B cell (primary cell): Measurements from ENCODE around the gene EHBP1.

Source experiments
- EZH2 ChIP-seq: IDR thresholded peaks from 2 replicates; pipeline ENCODE4 v1.6.1; 2012; ENCODE audit warnings: borderline replicate concordance, low read depth, mild to moderate bottlenecking, moderate library complexity, low read length; ENCODE audit not compliant: insufficient read depth, poor library complexity, severe bottlenecking
- TF ChIP-seq, protein P1 (sequence below): fragments of 200-600 bp; IDR thresholded peaks from one replicate; pipeline ENCODE4 v1.8.0; 2022; ENCODE audit warnings: antibody characterized with exemption, mild to moderate bottlenecking

DNA sequence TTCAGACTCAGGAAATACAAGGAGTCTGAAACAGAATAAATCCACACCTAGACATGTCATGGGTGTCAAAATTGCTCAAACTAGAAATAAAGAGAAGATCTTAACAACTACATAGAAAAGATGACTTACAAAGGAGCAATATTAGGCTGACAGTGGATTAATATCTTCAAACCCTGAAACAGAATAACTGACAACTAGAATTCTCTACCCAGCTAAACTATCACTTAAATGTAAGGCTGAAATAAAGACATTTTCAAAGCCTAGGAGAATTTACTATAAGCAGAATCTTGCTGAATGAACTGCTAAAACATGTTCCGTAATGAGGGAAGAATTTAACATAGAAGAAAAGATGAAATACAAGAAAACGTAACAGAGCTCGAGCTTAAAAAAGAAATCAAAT is 168.1 kb downstream of the EHBP1 start:
- no peak for TF ChIP-seq EZH2
- TF ChIP-seq, protein P1, sequence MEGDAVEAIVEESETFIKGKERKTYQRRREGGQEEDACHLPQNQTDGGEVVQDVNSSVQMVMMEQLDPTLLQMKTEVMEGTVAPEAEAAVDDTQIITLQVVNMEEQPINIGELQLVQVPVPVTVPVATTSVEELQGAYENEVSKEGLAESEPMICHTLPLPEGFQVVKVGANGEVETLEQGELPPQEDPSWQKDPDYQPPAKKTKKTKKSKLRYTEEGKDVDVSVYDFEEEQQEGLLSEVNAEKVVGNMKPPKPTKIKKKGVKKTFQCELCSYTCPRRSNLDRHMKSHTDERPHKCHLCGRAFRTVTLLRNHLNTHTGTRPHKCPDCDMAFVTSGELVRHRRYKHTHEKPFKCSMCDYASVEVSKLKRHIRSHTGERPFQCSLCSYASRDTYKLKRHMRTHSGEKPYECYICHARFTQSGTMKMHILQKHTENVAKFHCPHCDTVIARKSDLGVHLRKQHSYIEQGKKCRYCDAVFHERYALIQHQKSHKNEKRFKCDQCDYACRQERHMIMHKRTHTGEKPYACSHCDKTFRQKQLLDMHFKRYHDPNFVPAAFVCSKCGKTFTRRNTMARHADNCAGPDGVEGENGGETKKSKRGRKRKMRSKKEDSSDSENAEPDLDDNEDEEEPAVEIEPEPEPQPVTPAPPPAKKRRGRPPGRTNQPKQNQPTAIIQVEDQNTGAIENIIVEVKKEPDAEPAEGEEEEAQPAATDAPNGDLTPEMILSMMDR = no peak
